ENCODE results near the gene INKA2.

The INKA2 gene

GRCh38 chr1:111717450-111717849 is 21.7 kb downstream of the INKA2 start:
- Histone ChIP-seq H3K79me2 (ENCODE audit: insufficient read depth, low read length) (no peaks in the 10 kb centered on the region), H2AFZ (ENCODE audit: low read length) (no peak overlapping the region), H3K9me2 (replicated peaks; ENCODE audit: low read depth, low read length) (no peaks in the 10 kb centered on the region), H3K4me3 (ENCODE audit: low read length, poor library complexity, severe bottlenecking) (no peak overlapping the region), H3K36me3 (ENCODE audit: insufficient read depth, low read length) (peaks cover 3% of the 10 kb centered on the region; the same call in 1 of the 2 replicates), H3F3A (ENCODE audit: low read depth) (no peaks in the 10 kb centered on the region), H3K4me1 (ENCODE audit: insufficient read depth, low read length, poor library complexity, severe bottlenecking) (no peaks in the 10 kb centered on the region), H4K20me1 (ENCODE audit: insufficient read depth, low read length, poor library complexity, severe bottlenecking) (no peaks in the 10 kb centered on the region), H3K4me2 (ENCODE audit: low read depth, low read length, poor library complexity, severe bottlenecking) (no peak overlapping the region), H3K9ac (ENCODE audit: low read depth, low read length, poor library complexity, severe bottlenecking) (no peak overlapping the region), H3K9me3 (ENCODE audit: insufficient read depth, low read depth, low read length) (no peaks in the 10 kb centered on the region), H3K27me3 (ENCODE audit: insufficient read depth, low read length, poor library complexity, severe bottlenecking) (no peaks in the 10 kb centered on the region)
- TF ChIP-seq EZH2phosphoT487 (IDR thresholded peaks at IDR 0.05; ENCODE audit: borderline replicate concordance) (no peak), CTCF (conservative IDR thresholded peaks at IDR 0.05; ENCODE audit: low read length) (no peak)

DNA sequence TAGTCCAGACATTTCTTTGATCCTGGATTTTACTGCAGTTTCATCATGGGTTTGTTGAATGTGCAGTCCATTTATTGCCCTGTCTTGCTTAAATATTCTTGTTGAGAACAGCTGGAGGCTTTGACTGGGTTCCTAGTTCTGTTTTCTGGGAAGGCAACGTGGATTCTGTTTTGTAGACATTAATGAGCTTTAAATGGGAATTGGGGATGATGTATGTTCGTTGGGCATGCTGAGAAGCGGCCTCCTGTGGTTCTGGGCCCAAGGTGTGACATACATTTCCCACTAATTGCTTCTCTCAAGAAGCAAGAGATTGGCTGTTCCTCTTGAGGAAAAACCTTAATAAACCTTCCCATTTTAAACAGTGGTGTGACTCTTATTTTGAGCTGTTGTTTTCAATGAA is 22.9 kb downstream of the INKA2 start:
- H3K4me2 ChIP-seq (ENCODE audit: low read depth, low read length, poor library complexity, severe bottlenecking) = no peak overlapping the region
- H4K20me1 ChIP-seq (ENCODE audit: insufficient read depth, low read length, poor library complexity, severe bottlenecking) = no peaks in the 10 kb centered on the region
- peaks cover 5% of the 10 kb centered on the region; the same call in 1 of the 2 replicates for H3K36me3 ChIP-seq (ENCODE audit: insufficient read depth, low read length)
- no peak overlapping the region for H3K9ac ChIP-seq (ENCODE audit: low read depth, low read length, poor library complexity, severe bottlenecking)
- H3K27me3 ChIP-seq (ENCODE audit: insufficient read depth, low read length, poor library complexity, severe bottlenecking) = no peaks in the 10 kb centered on the region
- no peak overlapping the region for H2AFZ ChIP-seq (ENCODE audit: low read length)
- no peak for TF ChIP-seq EZH2phosphoT487 (IDR thresholded peaks at IDR 0.05; ENCODE audit: borderline replicate concordance)
- TF ChIP-seq CTCF (conservative IDR thresholded peaks at IDR 0.05; ENCODE audit: low read length) = no peak
- no peaks in the 10 kb centered on the region for H3K79me2 ChIP-seq (ENCODE audit: insufficient read depth, low read length)
- no peaks in the 10 kb centered on the region for H3K4me1 ChIP-seq (ENCODE audit: insufficient read depth, low read length, poor library complexity, severe bottlenecking)
- H3K9me3 ChIP-seq (ENCODE audit: insufficient read depth, low read depth, low read length) = no peaks in the 10 kb centered on the region
- H3K4me3 ChIP-seq (ENCODE audit: low read length, poor library complexity, severe bottlenecking) = no peak overlapping the region
- no peaks in the 10 kb centered on the region for H3F3A ChIP-seq (ENCODE audit: low read depth)
- H3K9me2 ChIP-seq (replicated peaks; ENCODE audit: low read depth, low read length) = no peaks in the 10 kb centered on the region

DNA sequence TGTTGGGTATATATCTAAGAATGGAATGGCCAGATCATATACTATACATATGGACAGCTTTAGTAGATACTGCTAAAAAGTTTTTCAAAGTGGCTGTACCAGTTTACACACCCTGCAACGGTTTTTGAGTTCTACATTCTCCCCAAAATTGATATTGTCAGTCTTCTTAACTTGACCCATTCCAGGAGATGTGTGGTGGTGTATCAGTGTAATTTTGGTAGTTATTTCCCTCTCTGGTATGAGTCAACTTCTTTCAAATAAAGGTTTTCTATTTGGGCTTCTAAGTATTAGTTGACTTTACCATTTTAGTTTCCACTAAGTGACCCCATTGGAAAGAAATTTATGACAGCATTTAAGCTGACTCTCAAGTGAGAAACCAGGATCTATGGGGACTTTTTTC is 29.2 kb downstream of the INKA2 start:
- Histone ChIP-seq H3K4me2 (ENCODE audit: low read depth, low read length, poor library complexity, severe bottlenecking) (no peak overlapping the region), H3K4me1 (ENCODE audit: insufficient read depth, low read length, poor library complexity, severe bottlenecking) (no peaks in the 10 kb centered on the region), H3K9ac (ENCODE audit: low read depth, low read length, poor library complexity, severe bottlenecking) (no peak overlapping the region), H3K4me3 (ENCODE audit: low read length, poor library complexity, severe bottlenecking) (no peak overlapping the region), H3K9me3 (ENCODE audit: insufficient read depth, low read depth, low read length) (no peaks in the 10 kb centered on the region), H3K79me2 (ENCODE audit: insufficient read depth, low read length) (no peaks in the 10 kb centered on the region), H3K36me3 (ENCODE audit: insufficient read depth, low read length) (peaks cover 60% of the 10 kb centered on the region), H3K27me3 (ENCODE audit: insufficient read depth, low read length, poor library complexity, severe bottlenecking) (no peaks in the 10 kb centered on the region), H4K20me1 (ENCODE audit: insufficient read depth, low read length, poor library complexity, severe bottlenecking) (no peaks in the 10 kb centered on the region), H3K9me2 (replicated peaks; ENCODE audit: low read depth, low read length) (no peaks in the 10 kb centered on the region), H3F3A (ENCODE audit: low read depth) (no peaks in the 10 kb centered on the region), H2AFZ (ENCODE audit: low read length) (no peak overlapping the region)
- TF ChIP-seq EZH2phosphoT487 (IDR thresholded peaks at IDR 0.05; ENCODE audit: borderline replicate concordance) = no peak
- TF ChIP-seq CTCF (conservative IDR thresholded peaks at IDR 0.05; ENCODE audit: low read length) = no peak

Measured in Loucy (cell line).